ENCODE results near the gene SHANK1.

DNA sequence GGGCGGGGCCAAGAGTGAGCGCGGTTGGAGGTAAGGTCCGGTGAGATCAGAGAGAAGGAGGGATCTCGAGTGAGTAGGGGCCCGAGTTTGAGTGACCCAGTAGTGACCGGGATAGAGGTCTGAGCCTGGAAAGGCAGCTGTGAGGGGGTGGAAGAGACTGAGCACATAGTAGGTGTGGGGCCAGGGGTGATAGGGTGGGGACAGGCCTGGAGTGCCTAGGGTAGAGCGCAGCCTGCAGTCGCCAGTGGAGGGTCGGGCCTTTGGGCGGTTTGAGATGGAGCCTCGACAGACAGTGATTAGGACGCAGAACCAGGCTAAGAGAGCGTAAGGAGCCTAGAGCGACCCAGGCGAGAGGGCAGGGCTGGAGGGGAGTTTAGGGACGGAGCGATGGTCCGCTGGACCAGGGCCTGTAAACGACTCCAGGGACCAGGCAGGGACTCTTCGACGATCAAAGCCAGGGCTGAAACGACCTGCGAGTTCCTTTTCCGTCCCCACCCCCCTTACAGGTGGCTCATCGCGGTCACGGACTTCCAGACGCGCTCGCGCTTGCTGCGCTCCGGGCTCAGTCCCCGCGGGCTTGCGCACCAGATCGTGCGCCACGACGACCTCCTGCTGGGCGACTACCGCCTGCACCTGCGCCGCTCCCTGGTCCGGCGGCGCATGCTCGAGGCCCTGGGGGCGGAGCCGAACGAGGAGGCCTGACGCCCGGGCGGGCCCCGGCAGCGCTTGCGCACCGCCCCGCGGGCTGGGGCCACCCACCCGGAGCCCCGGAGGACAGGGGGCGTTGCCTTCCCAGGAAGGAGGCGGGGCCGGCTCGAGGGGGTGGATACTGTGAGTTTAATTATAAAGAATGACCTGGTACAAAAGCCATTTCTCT, 60.9 kb downstream of the SHANK1 start:
- no peak for TF ChIP-seq ZNF555 (tag by site-specific recombination; conservative IDR thresholded peaks at IDR 0.05)
- TF ChIP-seq CTCF (tag by site-specific recombination; IDR thresholded peaks at IDR 0.05), result peak; percentile 61
- peak; percentile 27; the same call in 1 of the 2 replicates for TF ChIP-seq ZFHX2 (tag by site-specific recombination; conservative IDR thresholded peaks at IDR 0.05)
- TF ChIP-seq ZNF174 (tag by site-specific recombination; IDR thresholded peaks at IDR 0.05), result no peak
- TF ChIP-seq ZNF37A (tag by site-specific recombination; IDR thresholded peaks at IDR 0.05), result no peak
- peak; percentile 37; the same call in 1 of the 2 replicates for TF ChIP-seq ZBTB21 (tag by site-specific recombination; IDR thresholded peaks at IDR 0.05)
